A549 (cell line): ENCODE measurements around the gene COQ9. TPM values are rescaled to one million over a fixed set of nuclear protein-coding genes. Genes with fewer than 3 reads are reported as not detected.
"Not testable (repeated sequence)": the region's sequence is repeated elsewhere in the genome, so short reads cannot be mapped to it uniquely, and the experiment has no call there.

Experiments
- ATAC-seq, 2 experiments: fragments of 200-7000 bp in 1 of 2; fragments of >200 bp in 1 of 2; cut with Nextera tagmentation in 1 of 2; cut with Tn5 transposase in 1 of 2; 3 replicates each; pipeline versions ENCODE4 v1.8.0 to v1.9.1; 2018 to 2020; ENCODE audit warnings: mild to moderate bottlenecking in 1 of 2, moderate library complexity in 1 of 2
- CTCF ChIA-PET: fragments of 300-600 bp; sonication (Branson Sonifier 250); formaldehyde crosslinking; extraction: SDS; loops from one replicate; lab custom pipeline; 2021; ENCODE audit warnings: antibody characterized with exemption, inconsistent platforms; lab: Yijun Ruan, JAX
- POLR2A ChIA-PET: fragments of 350-600 bp; formaldehyde crosslinking; extraction: SDS; loops from one replicate; lab custom pipeline; 2021; ENCODE audit warnings: antibody characterized with exemption, inconsistent platforms; lab: Yijun Ruan, JAX
- DNase-seq, 2 experiments: peaks; one replicate each; pipeline versions ENCODE4 v3.0.0 to v3.0.0-alpha.2; 2011 to 2016; ENCODE audit warnings: low read depth in 1 of 2, low spot score in 1 of 2
- FAIRE-seq: peaks from 2 replicates; lab custom pipeline; 2011; peaks lifted over from hg19 to GRCh38; lab: Jason Lieb, UNC
- H3K27ac ChIP-seq, 2 experiments: fragments of >200 bp; sonication (Bioruptor Twin); formaldehyde crosslinking; 3 replicates each; pipeline ENCODE4 v1.5.1; 2016 to 2017
- H3K4me1 ChIP-seq: fragments of >200 bp; sonication (Bioruptor Twin); formaldehyde crosslinking; 3 replicates; pipeline ENCODE4 v1.6.1; 2016
- H3K4me2 ChIP-seq: fragments of >200 bp; sonication (Bioruptor Twin); formaldehyde crosslinking; 3 replicates; pipeline ENCODE4 v1.6.1; 2016
- H3K4me3 ChIP-seq: fragments of >200 bp; sonication (Bioruptor Twin); formaldehyde crosslinking; 3 replicates; pipeline ENCODE4 v1.5.1; 2016
- H3K9me3 ChIP-seq: fragments of >200 bp; sonication (Bioruptor Twin); formaldehyde crosslinking; 3 replicates; pipeline ENCODE4 v1.6.1; 2016
- BHLHE40 ChIP-seq: IDR thresholded peaks from 2 replicates; pipeline ENCODE4 v1.6.1; 2012; ENCODE audit warnings: low read depth, low read length, inconsistent platforms
- CBX2 ChIP-seq: fragments of 200-600 bp; sonication (generic); IDR thresholded peaks from 2 replicates; pipeline ENCODE4 v1.6.1; 2016; ENCODE audit warnings: low read depth, mild to moderate bottlenecking, borderline replicate concordance
- CBX8 ChIP-seq: fragments of 200-600 bp; sonication (generic); IDR thresholded peaks from 2 replicates; pipeline ENCODE4 v1.6.1; 2016
- CTCF ChIP-seq: fragments of >200 bp; sonication (Bioruptor Twin); formaldehyde crosslinking; IDR thresholded peaks from 3 replicates; pipeline ENCODE4 v1.5.1; 2016
- E2F6 ChIP-seq: IDR thresholded peaks from 2 replicates; pipeline ENCODE4 v1.6.1; 2012; ENCODE audit warnings: low read depth, borderline replicate concordance
- EHF ChIP-seq: fragments of 250-450 bp; sonication (Bioruptor Pico); IDR thresholded peaks from 2 replicates; pipeline ENCODE4 v1.5.0; 2020; ENCODE audit warnings: mild to moderate bottlenecking
- EP300 ChIP-seq, 2 experiments: fragments of >200 bp; sonication (Bioruptor Twin); formaldehyde crosslinking; IDR thresholded peaks; 2 replicates in 1 of 2; 3 replicates in 1 of 2; pipeline ENCODE4 v1.6.1; 2016 to 2017
- FOSL2 ChIP-seq, 2 experiments: fragments of 450-650 bp in 1 of 2; fragments of >200 bp in 1 of 2; sonication (Bioruptor Twin) in 1 of 2; formaldehyde crosslinking; IDR thresholded peaks; 2 replicates each; pipeline versions ENCODE4 v1.5.0 to v1.6.1; 2016 to 2020; ENCODE audit warnings: mild to moderate bottlenecking in 1 of 2, moderate library complexity in 1 of 2
- GATA3 ChIP-seq: IDR thresholded peaks from 2 replicates; pipeline ENCODE4 v1.6.1; 2012; ENCODE audit warnings: borderline replicate concordance
- HOXB13 ChIP-seq: fragments of 250-450 bp; sonication (Bioruptor Pico); IDR thresholded peaks from 2 replicates; pipeline ENCODE4 v1.5.0; 2020; ENCODE audit warnings: low read depth, mild to moderate bottlenecking, moderate library complexity
- KDM1A ChIP-seq: fragments of 200-600 bp; sonication (generic); IDR thresholded peaks from 2 replicates; pipeline ENCODE4 v1.6.1; 2016; ENCODE audit warnings: low read depth, mild to moderate bottlenecking
- KDM5A ChIP-seq: fragments of 200-600 bp; sonication (generic); IDR thresholded peaks from 2 replicates; pipeline ENCODE4 v1.6.1; 2016; ENCODE audit warnings: antibody characterized with exemption, mild to moderate bottlenecking
- MAX ChIP-seq: IDR thresholded peaks from 2 replicates; pipeline ENCODE4 v1.6.1; 2012
- MAZ ChIP-seq: fragments of 150-350 bp; IDR thresholded peaks from 2 replicates; pipeline ENCODE4 v1.6.1; 2014; ENCODE audit warnings: antibody characterized with exemption, low read depth, low read length, borderline replicate concordance
- NFE2L2 ChIP-seq: fragments of 150-350 bp; conservative IDR thresholded peaks from 2 replicates; pipeline ENCODE4 v1.6.1; 2014; ENCODE audit warnings: low read length
- NPAS2 ChIP-seq: fragments of 250-450 bp; sonication (Bioruptor Pico); IDR thresholded peaks from 2 replicates; pipeline ENCODE4 v1.8.0; 2022; ENCODE audit warnings: mild to moderate bottlenecking, moderate library complexity, borderline replicate concordance
- NR3C1 ChIP-seq: fragments of >200 bp; sonication (Bioruptor Twin); formaldehyde crosslinking; IDR thresholded peaks from 3 replicates; pipeline ENCODE4 v1.6.1; 2017
- REST ChIP-seq: fragments of 200-600 bp; sonication (generic); IDR thresholded peaks from 2 replicates; pipeline ENCODE4 v1.6.1; 2016; ENCODE audit warnings: antibody characterized with exemption, mild to moderate bottlenecking, moderate library complexity
- RNF2 ChIP-seq: fragments of 200-600 bp; sonication (generic); IDR thresholded peaks from 2 replicates; pipeline ENCODE4 v1.6.1; 2016; ENCODE audit warnings: low read depth, mild to moderate bottlenecking, antibody characterized with exemption, moderate library complexity, borderline replicate concordance
- SMC3 ChIP-seq: fragments of >200 bp; sonication (Bioruptor Twin); formaldehyde crosslinking; IDR thresholded peaks from 3 replicates; pipeline ENCODE4 v1.6.1; 2018; ENCODE audit warnings: inconsistent platforms
- SREBF2 ChIP-seq: fragments of 450-650 bp; IDR thresholded peaks from 2 replicates; pipeline ENCODE4 v1.6.1; 2014; ENCODE audit warnings: mild to moderate bottlenecking, moderate library complexity
- ZNF302 ChIP-seq: fragments of 250-450 bp; sonication (Bioruptor Pico); IDR thresholded peaks from 2 replicates; pipeline ENCODE4 v1.9.0; 2021; ENCODE audit warnings: inconsistent platforms, mild to moderate bottlenecking, moderate library complexity
- ZSCAN20 ChIP-seq: fragments of 250-450 bp; sonication (Bioruptor Pico); IDR thresholded peaks from 2 replicates; pipeline ENCODE4 v1.8.0; 2022; ENCODE audit warnings: mild to moderate bottlenecking, moderate library complexity
- WGBS: methylation state at CpG from one replicate; pipeline ENCODE4 v1.1.6; 2017; ENCODE audit errors: missing lambda C conversion rate; 5-methylcytosine and 5-hydroxymethylcytosine counted together
- polyA plus RNA-seq, 4 experiments: library from polyadenylated mRNA; depleted of rRNA in 3 of 4; stranded (reverse); fragments of >200 nt; fragmentation: RNase III in 1 of 4; extraction: RNeasy Plus Mini Kit Qiagen cat#74134 plus additional on column Dnase treatment in 1 of 4; gene quantifications; 2 replicates in 3 of 4; 3 replicates in 1 of 4; pipeline ENCODE4 v1.2.3, GENCODE V29; 2011 to 2017
- TF ChIP-seq, protein P1 (sequence below): fragments of 250-450 bp; sonication (Bioruptor Pico); IDR thresholded peaks from 2 replicates; pipeline ENCODE4 v1.5.0; 2020; ENCODE audit warnings: low read depth, mild to moderate bottlenecking, moderate library complexity
- TF ChIP-seq, protein P2 (sequence below): fragments of 250-450 bp; sonication (Bioruptor Pico); IDR thresholded peaks from 2 replicates; pipeline ENCODE4 v1.5.0; 2021; ENCODE audit warnings: mild to moderate bottlenecking, moderate library complexity, borderline replicate concordance

COQ9 gene
- polyA plus RNA-seq, 2 of the 4 experiments (the other 2 are of a cell fraction) = 47.2 to 109 TPM

DNA sequence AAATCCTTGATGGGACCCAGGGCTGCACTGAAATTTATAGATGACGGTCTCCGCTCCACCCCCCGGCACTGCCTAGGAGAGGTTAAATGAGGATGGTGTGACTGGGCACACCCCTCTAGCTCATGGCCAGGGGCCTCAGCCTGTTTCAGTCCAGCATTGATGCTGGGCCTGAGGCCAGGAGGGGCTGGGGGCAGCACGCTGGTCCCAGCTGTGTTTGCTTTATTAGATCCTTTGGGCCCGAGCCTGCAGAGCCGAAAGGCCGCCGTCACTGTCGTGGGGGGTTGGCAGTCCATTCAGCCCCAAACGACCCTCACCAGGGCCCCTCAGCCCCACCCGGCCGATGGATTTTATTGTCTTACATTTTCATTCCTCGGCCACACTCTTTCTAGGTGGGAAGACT, 49.8 kb downstream of the COQ9 start:
- POLR2A ChIA-PET = no interaction called here
- no peak for DNase-seq
- Histone ChIP-seq H3K4me1 (peaks cover under 1% of the 10 kb centered on the region; the same call in 1 of the 3 replicates), H3K27ac (no peak overlapping the region), H3K9me3 (no peaks in the 10 kb centered on the region)
- TF ChIP-seq ZNF302 (CRISPR knock-in tag) (no peak), SMC3 (no peak), NPAS2 (CRISPR knock-in tag) (no peak), FOSL2 (IDR thresholded peaks at IDR 0.05) (no peak), FOSL2 (CRISPR knock-in tag; IDR thresholded peaks at IDR 0.05) (no peak), HOXB13 (CRISPR knock-in tag) (no peak), KDM1A (no peak), REST (no peak), MAX (no peak)
- TF ChIP-seq, protein P1, sequence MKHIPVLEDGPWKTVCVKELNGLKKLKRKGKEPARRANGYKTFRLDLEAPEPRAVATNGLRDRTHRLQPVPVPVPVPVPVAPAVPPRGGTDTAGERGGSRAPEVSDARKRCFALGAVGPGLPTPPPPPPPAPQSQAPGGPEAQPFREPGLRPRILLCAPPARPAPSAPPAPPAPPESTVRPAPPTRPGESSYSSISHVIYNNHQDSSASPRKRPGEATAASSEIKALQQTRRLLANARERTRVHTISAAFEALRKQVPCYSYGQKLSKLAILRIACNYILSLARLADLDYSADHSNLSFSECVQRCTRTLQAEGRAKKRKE = no peak
- TF ChIP-seq, all 56 proteins: peak for 0
- ATAC-seq = no peak
- 84% methylated on average over 13 of the region's 13 CpGs for WGBS
- no peak for FAIRE-seq
- CTCF ChIA-PET = interaction anchor here (1.6 to 22.0 kb wide), 3 partner anchors 10 to 24 kb away, joined by 4 to 194 read pairs (median 8); no protein-coding TSS in a partner anchor
- Histone ChIP-seq H3K4me2 (no peak overlapping the region), H3K4me3 (no peak overlapping the region)

GRCh38 chr16:57498031-57498430, 50.8 kb downstream of the COQ9 start:
- Histone ChIP-seq H3K4me1 (peaks cover 5% of the 10 kb centered on the region; the same call in 1 of the 3 replicates), H3K27ac (no peak overlapping the region), H3K4me2 (no peak overlapping the region), H3K9me3 (no peaks in the 10 kb centered on the region), H3K4me3 (no peak overlapping the region)
- ChIA-PET POLR2A (no interaction called here), CTCF (interaction anchor here (0.6 to 22.0 kb wide), 2 partner anchors 24 to 150 kb away, joined by 5 to 194 read pairs; no protein-coding TSS in a partner anchor)
- ATAC-seq (no peak), FAIRE-seq (no peak), DNase-seq (no peak)
- TF ChIP-seq KDM5A = no peak
- TF ChIP-seq RNF2 = no peak
- TF ChIP-seq SREBF2 = no peak
- no peak for TF ChIP-seq MAZ
- TF ChIP-seq NR3C1 = no peak
- no peak for TF ChIP-seq EHF (CRISPR knock-in tag)
- TF ChIP-seq GATA3 = no peak
- no peak for TF ChIP-seq CBX8
- TF ChIP-seq ZSCAN20 (CRISPR knock-in tag) = no peak
- TF ChIP-seq BHLHE40 = no peak
- no peak for TF ChIP-seq E2F6
- no peak for TF ChIP-seq NFE2L2
- TF ChIP-seq CBX2 = no peak
- TF ChIP-seq CTCF = no peak
- TF ChIP-seq, protein P2, sequence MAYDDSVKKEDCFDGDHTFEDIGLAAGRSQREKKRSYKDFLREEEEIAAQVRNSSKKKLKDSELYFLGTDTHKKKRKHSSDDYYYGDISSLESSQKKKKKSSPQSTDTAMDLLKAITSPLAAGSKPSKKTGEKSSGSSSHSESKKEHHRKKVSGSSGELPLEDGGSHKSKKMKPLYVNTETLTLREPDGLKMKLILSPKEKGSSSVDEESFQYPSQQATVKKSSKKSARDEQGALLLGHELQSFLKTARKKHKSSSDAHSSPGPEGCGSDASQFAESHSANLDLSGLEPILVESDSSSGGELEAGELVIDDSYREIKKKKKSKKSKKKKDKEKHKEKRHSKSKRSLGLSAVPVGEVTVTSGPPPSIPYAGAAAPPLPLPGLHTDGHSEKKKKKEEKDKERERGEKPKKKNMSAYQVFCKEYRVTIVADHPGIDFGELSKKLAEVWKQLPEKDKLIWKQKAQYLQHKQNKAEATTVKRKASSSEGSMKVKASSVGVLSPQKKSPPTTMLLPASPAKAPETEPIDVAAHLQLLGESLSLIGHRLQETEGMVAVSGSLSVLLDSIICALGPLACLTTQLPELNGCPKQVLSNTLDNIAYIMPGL (CRISPR knock-in tag) = no peak
- TF ChIP-seq EP300 (IDR thresholded peaks at IDR 0.05) = no peak
- 67% methylated on average over 4 of the region's 4 CpGs for WGBS

GRCh38 chr16:57499941-57500340, 52.7 kb downstream of the COQ9 start:
- not testable (repeated sequence) for H3K4me2 ChIP-seq

More at GRCh38 chr16:57499941-57500340, 52.7 kb downstream of the COQ9 start:
- DNase-seq, H3K27ac ChIP-seq, ATAC-seq, POLR2A ChIA-PET, H3K9me3 ChIP-seq, H3K4me1 ChIP-seq, H3K4me3 ChIP-seq, FAIRE-seq: not testable (repeated sequence)
- CTCF ChIA-PET = interaction anchor here (1.0 to 22.0 kb wide), 4 partner anchors 10 to 82 kb away, joined by 3 to 194 read pairs (median 8); partner anchors contain the start of gene POLR2C
- 93% methylated on average over 11 of the region's 11 CpGs for WGBS
